Measurements from ENCODE around the gene GRID2IP. TPM values are rescaled to one million over a fixed set of nuclear protein-coding genes. Genes with fewer than 3 reads are reported as not detected.

GRID2IP gene
- total RNA-seq, 2 experiments from 2014 or later: 0.18 to 0.23 TPM

DNA sequence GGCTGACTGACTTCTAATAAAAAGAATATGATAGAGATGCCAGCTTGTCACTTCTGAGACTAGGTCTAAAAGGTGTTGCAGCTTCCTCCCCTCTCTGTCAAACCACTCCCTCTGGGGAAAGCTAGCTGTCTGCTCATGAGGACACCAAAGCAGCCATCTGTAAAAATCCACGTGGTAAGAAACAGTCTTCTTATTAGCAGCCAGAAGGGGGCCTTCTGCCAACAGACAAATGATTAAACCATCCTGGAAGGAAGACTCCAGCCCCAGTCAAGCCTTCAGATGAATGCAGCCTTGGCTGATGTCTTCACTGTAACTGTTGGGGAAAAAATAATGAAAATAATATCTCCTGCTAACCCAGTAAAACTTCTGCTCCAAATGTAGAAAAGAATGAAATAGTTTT is 61.6 kb downstream of the GRID2IP start:
- H3K4me3 Mint-ChIP-seq: no peak overlapping the region

DNA sequence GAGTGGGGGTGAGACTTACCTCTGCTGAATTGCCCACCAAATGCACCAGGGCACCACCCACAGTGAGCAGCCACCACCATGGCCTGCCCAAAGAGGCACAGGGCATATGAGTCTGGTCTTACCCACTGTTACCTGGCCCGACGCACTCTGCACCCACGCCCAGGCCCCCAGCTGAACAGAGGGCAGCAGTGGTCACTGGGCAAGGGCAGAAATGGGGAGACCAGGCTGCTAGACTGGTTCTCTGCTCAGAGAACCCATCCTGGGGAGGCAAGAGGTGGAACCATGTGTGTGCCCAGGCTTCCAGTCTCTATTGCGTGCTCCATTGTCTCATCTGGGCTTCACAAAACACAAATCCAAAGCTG is 64.1 kb downstream of the GRID2IP start:
- Mint-ChIP-seq H3K27me3 (no peaks in the 10 kb centered on the region), H3K9me3 (no peaks in the 10 kb centered on the region), H3K4me3 (no peak overlapping the region), H3K4me1 (ENCODE audit: low read depth) (peaks cover 13% of the 10 kb centered on the region), H3K27ac (no peak overlapping the region), H3K36me3 (ENCODE audit: low read depth) (peaks cover 7% of the 10 kb centered on the region)
- no peak for TF ChIP-seq CTCF (IDR thresholded peaks at IDR 0.05)
- no peak for DNase-seq
- ChIA-PET CTCF (no interaction called here), POLR2A (no interaction called here)
- no peak for ATAC-seq
- intact Hi-C loops (cut with micrococcal nuclease): no loop called here

More for the DNA sequence above, 61.6 kb downstream of the GRID2IP start:
- intact Hi-C loops (cut with micrococcal nuclease): no loop called here
- H3K36me3 Mint-ChIP-seq (ENCODE audit: low read depth): no peaks in the 10 kb centered on the region
- CTCF ChIA-PET: no interaction called here
- no peak for TF ChIP-seq CTCF (IDR thresholded peaks at IDR 0.05)
- DNase-seq (no peak), ATAC-seq (peak; percentile 47)
- no peaks in the 10 kb centered on the region for H3K27me3 Mint-ChIP-seq
- H3K9me3 Mint-ChIP-seq: no peaks in the 10 kb centered on the region
- POLR2A ChIA-PET: interaction anchor here (0.9 kb wide), 1 partner anchor 11 kb away, joined by 3 read pairs; no protein-coding TSS in a partner anchor
- no peak overlapping the region for H3K27ac Mint-ChIP-seq
- peaks cover 2% of the 10 kb centered on the region for H3K4me1 Mint-ChIP-seq (ENCODE audit: low read depth)

DNA sequence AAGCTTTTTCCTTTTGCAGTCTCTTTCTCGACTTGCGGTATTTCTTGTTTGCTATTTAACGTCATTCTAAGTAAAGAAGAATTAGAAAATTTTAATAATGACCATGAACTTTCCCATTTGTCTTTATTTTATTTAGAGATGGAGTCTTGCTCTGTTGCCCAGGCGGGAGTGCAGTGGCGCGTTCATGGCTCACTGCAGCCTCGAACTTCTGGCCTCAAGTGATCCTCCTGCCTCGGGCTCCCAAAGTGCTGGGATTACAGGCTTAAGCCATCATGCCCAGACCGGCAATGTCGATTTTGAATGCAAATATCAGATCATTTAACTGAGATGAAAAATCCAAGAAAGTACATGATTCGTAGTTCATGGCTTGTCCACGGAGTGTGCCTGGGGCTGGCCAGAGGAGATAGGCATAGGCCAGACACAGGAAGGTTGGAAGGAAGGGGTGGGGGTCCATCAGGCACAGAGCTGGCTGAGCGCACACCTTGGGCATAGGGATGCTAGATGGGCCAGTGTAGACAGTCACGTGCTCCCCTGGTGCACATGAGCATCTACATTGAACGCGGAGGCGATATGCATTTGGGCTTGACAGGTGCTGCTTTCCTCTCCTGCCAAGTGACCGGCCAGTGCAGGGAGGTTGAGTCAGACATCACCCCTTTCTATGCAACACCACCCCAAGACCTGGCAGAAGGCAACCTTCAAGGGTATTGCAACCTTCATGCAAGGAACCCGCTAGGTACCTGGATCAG is 64.7 kb downstream of the GRID2IP start:
- intact Hi-C loops (cut with micrococcal nuclease): no loop called here
- no peak for TF ChIP-seq CTCF (IDR thresholded peaks at IDR 0.05)
- DNase-seq: no peak
- Mint-ChIP-seq H3K4me1 (ENCODE audit: low read depth) (peaks cover 16% of the 10 kb centered on the region), H3K27ac (no peak overlapping the region), H3K9me3 (no peaks in the 10 kb centered on the region), H3K36me3 (ENCODE audit: low read depth) (peaks cover 10% of the 10 kb centered on the region), H3K4me3 (no peak overlapping the region), H3K27me3 (no peaks in the 10 kb centered on the region)
- CTCF ChIA-PET: no interaction called here
- ATAC-seq: no peak
- POLR2A ChIA-PET: no interaction called here

DNA sequence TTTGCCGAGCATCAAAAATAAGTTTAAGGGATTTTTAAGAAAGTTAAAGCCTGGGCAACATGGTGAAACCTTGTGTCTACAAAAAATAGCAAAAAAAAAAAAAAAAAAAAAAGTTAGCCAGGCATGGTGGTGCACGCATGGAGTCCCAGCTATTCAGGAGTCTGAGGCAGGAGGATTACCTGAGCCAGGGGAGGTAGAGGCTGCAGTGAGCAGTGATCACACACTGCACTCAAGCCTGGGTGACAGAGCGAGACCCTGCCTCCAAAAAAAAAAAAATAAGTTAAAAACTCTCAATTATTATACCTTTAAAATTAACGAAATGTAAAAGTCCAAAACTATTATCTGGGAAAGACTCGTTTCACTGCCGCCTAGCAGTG is 68.5 kb downstream of the GRID2IP start:
- ATAC-seq (peak; percentile 2), DNase-seq (no peak)
- no peaks in the 10 kb centered on the region for H3K27me3 Mint-ChIP-seq
- H3K36me3 Mint-ChIP-seq (ENCODE audit: low read depth): peaks cover 30% of the 10 kb centered on the region
- H3K27ac Mint-ChIP-seq: peak overlapping the region; percentile 93
- no peaks in the 10 kb centered on the region for H3K9me3 Mint-ChIP-seq
- intact Hi-C loops (cut with micrococcal nuclease): no loop called here
- CTCF ChIA-PET: no interaction called here
- peak overlapping the region; percentile 96 for H3K4me3 Mint-ChIP-seq
- POLR2A ChIA-PET: no interaction called here
- H3K4me1 Mint-ChIP-seq (ENCODE audit: low read depth): peaks cover 52% of the 10 kb centered on the region
- no peak for TF ChIP-seq CTCF (IDR thresholded peaks at IDR 0.05)

DNA sequence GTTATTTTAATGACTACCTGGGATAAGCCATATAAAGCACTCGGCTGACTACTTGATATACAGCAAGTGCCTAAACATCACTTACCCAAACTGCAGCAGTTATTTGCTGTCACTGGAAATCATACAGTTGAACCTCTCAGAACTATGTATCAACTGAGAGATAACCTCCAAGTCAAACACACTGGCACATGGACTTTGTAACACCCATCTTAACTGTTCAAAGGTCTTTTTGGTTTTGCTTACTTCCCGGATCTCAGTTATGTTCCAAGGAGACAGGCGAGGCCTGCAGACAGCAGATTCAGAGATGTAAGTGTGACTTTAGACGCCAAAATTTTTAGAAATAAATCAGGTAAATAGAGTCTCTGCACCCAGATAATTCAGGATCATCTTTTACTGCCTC is 69.0 kb downstream of the GRID2IP start:
- intact Hi-C loops (cut with micrococcal nuclease): no loop called here
- H3K4me3 Mint-ChIP-seq: peak overlapping the region; percentile 96
- no peak overlapping the region for H3K27ac Mint-ChIP-seq
- H3K36me3 Mint-ChIP-seq (ENCODE audit: low read depth): peaks cover 30% of the 10 kb centered on the region
- no peaks in the 10 kb centered on the region for H3K27me3 Mint-ChIP-seq
- ChIA-PET CTCF (no interaction called here), POLR2A (no interaction called here)
- peaks cover 56% of the 10 kb centered on the region for H3K4me1 Mint-ChIP-seq (ENCODE audit: low read depth)
- DNase-seq (no peak), ATAC-seq (no peak)
- no peaks in the 10 kb centered on the region for H3K9me3 Mint-ChIP-seq
- no peak for TF ChIP-seq CTCF (IDR thresholded peaks at IDR 0.05)
